ENCODE data around the gene LHFPL2.
A peak's percentile ranks its signal among the peaks of the same experiment; 100 is the strongest.

LHFPL2 gene

GRCh38 chr5:78568212-78568611 is 80.4 kb downstream of the LHFPL2 start:
- peak; percentile 93 for DNase-seq (ENCODE audit: low spot score)

- DNase-seq (ENCODE audit: low spot score): no peak
These were observed 81.0 kb downstream of the LHFPL2 start for GRCh38 chr5:78567617-78568016.

- DNase-seq (ENCODE audit: low spot score): no peak
These were observed 81.7 kb downstream of the LHFPL2 start for GRCh38 chr5:78566747-78567425.

- no peak for DNase-seq (ENCODE audit: low spot score)
These were observed 83.2 kb downstream of the LHFPL2 start for GRCh38 chr5:78565395-78565794.

DNA sequence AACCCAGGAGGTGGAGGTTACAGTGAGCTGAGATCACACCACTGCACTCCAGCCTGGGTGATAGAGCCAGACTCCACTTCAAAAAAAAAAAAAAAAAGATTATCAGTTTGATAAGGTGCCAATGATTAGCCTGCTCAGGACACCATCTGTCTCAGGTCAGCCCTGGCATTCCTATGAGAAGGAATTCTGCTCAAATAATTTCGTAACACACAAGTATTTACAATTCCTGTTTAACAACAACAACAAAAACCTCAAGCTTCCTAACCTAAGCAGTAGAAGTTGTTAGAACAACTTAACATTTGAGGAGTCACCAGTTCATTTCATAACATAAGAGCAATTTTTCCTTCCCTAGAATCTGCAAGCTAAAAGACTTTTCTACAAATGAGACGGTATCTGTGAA is 85.0 kb downstream of the LHFPL2 start:
- DNase-seq (ENCODE audit: low spot score): no peak

DNA sequence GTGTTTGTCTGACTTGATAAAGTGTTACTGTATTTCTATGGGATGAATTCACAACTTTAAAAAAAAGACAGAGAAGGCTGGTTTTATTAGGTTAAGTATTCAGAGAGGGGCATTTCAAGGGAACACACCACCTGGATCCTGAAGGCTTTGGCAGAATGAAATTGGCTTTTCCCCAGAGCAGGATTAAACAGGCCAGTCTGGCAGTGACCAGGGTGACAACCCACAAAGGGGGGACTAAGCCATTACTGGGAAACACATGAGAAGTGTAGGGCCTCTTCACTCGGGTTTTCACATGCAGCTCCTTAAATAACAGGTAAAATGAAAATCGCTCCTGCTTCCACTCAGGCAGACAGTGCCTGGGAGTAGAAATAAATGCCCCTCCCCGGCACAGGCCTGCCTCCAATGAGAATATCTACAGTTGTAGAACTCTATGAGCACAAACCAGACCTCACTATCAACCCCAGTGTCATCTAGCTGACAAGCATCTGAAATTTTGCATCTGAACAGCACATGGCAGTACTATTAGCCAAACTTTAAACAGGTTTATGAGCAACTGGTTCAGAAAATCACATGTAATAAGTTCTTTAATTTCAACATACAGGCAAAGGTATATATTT is 85.8 kb downstream of the LHFPL2 start:
- no peak for DNase-seq (ENCODE audit: low spot score)

DNA sequence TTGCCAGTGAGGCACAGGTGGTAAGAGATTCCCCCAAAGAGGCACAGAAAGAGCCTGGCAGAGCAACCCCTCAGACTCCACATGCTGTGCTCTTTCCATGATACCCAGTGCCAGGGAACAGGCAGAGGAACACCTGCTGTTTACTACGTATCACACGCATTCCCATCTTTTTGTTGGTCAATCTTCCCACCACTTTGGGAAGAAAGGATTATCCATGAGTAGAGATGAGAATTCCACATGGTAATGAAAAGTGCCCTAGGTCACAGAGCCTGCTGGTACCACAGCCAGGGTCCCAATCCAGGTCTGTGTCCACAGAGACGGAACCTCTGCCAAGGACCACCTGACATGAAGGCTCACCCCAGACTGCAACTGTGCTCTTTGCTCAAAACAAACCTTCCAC is 86.6 kb downstream of the LHFPL2 start:
- no peak for DNase-seq (ENCODE audit: low spot score)

- no peak for DNase-seq (ENCODE audit: low spot score)
These were observed 87.3 kb downstream of the LHFPL2 start for GRCh38 chr5:78561261-78561660.

DNA sequence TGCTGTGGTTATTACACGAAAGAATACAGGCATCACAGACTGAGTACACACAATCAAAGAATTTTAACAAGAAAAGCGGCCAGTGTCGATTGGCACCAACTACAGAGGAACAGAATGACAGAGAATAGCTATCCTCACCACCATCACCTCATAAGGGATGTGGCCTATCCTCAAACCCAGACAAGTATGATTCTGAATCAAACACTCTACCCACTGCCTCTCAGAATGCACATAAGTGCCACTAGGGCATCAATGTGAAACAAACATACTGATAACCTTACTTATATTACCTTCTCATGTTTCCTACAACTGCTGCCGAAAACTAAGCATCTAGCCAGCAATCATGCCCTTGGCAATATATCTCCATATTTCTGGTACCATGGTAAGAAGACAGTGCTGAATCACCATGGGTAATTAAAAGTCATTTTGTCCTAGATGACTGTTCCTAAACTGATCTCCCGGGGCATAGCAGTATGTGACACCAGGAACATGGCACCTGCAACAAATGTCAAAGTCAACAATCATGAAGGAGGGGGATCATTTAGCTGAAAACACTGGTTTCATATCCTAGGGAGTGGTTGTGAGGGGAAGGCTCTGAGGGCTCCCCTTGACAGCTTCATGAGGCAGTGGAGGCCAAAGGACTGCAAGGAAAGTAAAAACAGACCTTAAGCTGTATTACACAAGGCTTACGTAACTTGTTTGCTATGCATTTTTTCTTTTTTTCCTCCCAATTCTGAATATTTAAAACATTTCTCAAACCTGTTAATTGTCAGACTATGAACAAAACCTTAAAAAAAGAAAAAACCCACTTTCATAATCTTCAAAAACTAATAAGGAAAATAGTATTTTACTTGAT is 88.3 kb downstream of the LHFPL2 start:
- no peak for DNase-seq (ENCODE audit: low spot score)

DNA sequence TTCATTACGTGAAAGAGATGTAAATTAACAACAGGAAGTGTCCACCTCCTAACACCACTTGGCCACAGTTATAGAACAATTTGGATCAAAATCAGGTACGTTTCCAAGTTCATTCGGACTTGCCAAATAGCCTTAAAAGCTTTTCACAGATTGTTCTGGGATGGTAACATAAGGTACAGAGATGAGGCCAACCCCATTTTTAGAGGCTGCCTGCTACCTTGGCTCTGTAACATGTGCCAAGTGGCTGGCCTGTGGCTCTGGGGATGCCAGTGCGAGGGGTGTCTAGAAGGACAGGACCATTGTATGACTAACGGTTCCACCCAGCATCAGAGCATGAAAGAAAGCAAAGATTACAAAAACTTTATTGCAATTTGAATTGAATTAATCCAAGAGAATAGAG is 91.0 kb downstream of the LHFPL2 start:
- DNase-seq (ENCODE audit: low spot score): no peak

- no peak for DNase-seq (ENCODE audit: low spot score)
These were observed 92.7 kb downstream of the LHFPL2 start for GRCh38 chr5:78555870-78556269.

- no peak for DNase-seq (ENCODE audit: low spot score)
These were observed 93.9 kb downstream of the LHFPL2 start for GRCh38 chr5:78554670-78555069.

DNA sequence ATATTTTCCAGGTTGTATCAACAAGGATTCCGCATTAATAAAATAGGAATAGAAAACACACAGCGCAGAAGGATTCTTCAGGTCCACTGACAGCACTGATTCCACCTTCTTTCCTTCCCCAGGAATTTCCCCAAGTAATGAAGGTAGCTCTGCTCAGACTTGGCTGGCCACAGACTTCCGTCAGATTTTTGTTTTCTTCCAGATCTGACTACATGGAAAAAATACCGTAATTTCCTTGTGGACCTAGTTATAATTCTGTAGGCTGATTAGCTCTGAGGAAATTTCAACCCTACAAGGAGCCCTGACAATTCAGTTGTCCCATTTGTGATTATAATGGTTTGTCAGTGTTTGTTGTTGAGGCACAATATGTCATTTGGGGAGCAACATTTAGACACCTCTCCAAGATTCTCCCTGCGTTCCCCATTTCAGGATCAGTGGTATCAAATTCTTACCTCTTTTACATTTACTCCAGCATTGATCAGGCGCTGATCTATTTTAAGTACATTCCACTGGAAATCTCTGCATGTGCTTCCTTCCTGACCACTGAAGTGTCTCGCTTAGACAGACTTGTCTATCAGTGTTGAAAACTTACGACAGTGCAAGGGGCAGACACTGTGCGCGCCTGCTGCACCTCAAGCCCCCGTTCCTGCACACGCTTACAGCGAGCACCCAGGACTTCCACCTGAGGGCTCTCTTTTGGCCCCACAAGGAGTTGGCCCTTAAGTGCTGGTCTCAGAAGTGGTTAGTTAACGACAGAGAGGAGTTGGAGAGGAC is 94.8 kb downstream of the LHFPL2 start:
- no peak for DNase-seq (ENCODE audit: low spot score)

GRCh38 chr5:78552729-78553342 is 95.7 kb downstream of the LHFPL2 start:
- DNase-seq (ENCODE audit: low spot score): no peak

DNA sequence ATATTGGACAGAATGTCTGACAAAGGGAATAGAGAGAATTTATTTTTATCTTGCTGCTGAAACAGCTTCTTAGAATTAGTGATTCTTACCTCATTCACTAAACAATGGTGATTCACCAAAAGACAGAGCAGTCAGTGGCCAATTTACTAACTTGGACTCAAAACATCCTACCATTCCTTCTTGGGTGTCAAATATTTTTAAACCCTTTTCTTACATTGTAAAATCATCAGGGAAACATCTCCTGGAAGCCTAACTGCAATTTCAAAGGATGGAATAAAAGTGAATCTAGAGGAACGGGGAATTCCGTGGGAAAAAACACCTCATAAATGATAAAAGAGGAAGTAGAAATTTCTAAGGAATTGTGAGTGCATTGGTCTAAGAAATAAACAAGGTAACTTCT is 97.7 kb downstream of the LHFPL2 start:
- DNase-seq (ENCODE audit: low spot score): no peak

DNA sequence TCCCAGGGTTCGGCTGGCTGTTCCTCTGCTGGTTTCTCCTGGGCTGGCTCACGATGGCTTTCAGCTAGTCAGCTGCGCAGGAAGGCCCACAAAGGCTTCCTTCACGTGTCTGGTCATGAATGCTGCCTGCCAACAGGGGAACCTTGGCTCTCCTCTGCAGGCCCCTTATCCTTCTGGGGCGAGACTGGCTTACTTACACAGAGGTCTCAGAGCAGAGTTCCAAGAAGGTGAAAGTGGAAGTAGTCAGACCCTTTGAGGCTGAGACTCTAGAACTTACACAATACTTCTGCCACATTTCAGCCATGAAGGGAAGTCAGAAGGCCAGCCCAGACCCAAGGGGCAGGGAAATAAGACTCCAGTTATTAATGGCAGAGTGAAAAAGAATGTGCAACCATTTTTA is 99.5 kb downstream of the LHFPL2 start:
- peak; percentile 90 for DNase-seq (ENCODE audit: low spot score)

DNA sequence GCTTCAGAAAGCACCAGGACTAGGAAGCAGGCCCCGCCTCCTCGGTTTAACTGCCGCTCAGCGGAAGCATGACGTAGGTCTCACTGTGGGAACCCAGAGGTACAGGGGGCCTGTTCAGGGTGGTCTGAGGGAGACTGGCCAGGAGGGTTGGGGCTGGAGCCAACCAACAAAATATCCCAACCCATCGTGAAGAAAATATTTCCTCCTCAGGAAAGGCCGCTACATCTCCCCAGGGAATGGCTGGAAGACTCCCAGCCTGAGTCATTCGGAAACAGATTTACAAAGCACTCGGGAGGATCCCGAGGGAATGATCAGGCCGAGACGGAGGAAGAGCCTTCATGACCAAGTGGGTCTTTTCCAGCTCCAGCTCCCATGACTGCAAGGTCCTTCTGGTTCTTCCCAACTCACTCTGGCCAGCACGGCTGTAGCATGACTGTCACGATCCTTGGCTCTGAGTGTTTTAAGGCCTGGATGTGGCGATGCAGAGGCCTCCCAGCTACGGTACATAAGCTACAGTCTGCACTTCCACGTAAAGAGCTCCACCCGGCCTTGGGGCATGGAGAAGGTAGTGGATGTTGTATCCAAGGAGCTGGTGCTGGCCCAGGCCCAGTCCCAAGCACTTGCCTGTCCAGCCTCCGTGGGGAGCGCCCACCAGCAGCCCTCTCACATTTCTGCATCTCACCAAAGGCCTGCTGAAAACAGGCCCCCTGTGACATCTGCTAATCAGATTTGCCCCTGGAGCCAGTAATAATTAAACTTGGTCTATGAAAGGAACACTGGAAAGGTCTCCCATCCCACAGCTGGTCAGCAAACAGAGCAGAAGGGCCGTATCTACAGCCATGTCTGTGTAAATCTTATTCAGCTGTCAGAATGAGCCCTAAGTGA is 100.6 kb downstream of the LHFPL2 start:
- DNase-seq (ENCODE audit: low spot score): no peak

GRCh38 chr5:78547183-78547582 is 101.4 kb downstream of the LHFPL2 start:
- no peak for DNase-seq (ENCODE audit: low spot score)

GRCh38 chr5:78546276-78546996 is 102.1 kb downstream of the LHFPL2 start:
- DNase-seq (ENCODE audit: low spot score): no peak

DNA sequence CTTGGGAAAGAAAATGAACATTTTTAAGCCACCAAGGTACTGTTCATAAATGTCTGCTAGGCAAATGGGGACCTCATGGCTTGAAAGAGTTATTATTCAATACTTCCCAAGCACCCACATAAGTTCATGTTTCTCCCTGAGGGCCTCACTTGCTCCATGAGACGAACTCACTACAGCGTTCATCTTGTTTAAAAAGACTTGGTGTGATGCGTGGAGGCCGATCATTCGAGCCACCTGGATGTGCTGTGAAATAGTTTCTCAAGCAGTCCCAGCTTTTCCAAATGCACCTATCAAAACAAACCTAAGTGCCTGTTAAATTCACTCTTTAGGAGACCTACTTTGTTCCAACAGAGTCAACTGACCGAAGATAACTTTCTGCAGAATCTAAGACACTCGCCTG is 103.2 kb downstream of the LHFPL2 start:
- no peak for DNase-seq (ENCODE audit: low spot score)
